ENCODE data around the gene ZNF189. TPM values are rescaled to one million over a fixed set of nuclear protein-coding genes. Genes with fewer than 3 reads are reported as not detected.

ZNF189 gene
- total and polyA plus RNA-seq, 2 donors (not counting 3 experiments of a cell fraction or from before 2014, with no cell fraction given), result 3.3 to 14.6 TPM

- Histone ChIP-seq H3K9me3 (replicated peaks; ENCODE audit: control insufficient read depth, insufficient read depth, low read length) (no peaks in the 10 kb centered on the region), H4K20me1 (replicated peaks; ENCODE audit: control insufficient read depth, extremely low read depth, insufficient read depth, low read length) (no peaks in the 10 kb centered on the region), H3K4me3 (replicated peaks in 1 of 3; ENCODE audit: insufficient read depth in 1 of 3, low read depth in 1 of 3, low read length in 3 of 3) (no peak overlapping the region), H3K27me3 (ENCODE audit: control insufficient read depth in 2 of 2, insufficient read depth in 2 of 2, low read length in 2 of 2) (no peaks in the 10 kb centered on the region), H3K36me3 (ENCODE audit: control insufficient read depth in 2 of 2, extremely low read depth in 1 of 2, insufficient read depth in 2 of 2, low read length in 2 of 2) (no peaks in the 10 kb centered on the region), H3K4me1 (ENCODE audit: control insufficient read depth, extremely low read depth, insufficient read depth, low read length) (no peaks in the 10 kb centered on the region), H3K79me2 (ENCODE audit: control insufficient read depth, insufficient read depth, low read length) (no peaks in the 10 kb centered on the region), H2AFZ (ENCODE audit: low read depth, low read length) (no peak overlapping the region), H3K9me1 (replicated peaks; ENCODE audit: control insufficient read depth, extremely low read depth, insufficient read depth, low read length) (no peaks in the 10 kb centered on the region), H3K27ac (ENCODE audit: insufficient read depth, low read depth, low read length) (no peak overlapping the region), H3K4me2 (ENCODE audit: insufficient read depth, low read length) (no peak overlapping the region), H3K9ac (replicated peaks; ENCODE audit: extremely low read depth, insufficient read depth, low read length) (no peak overlapping the region)
- ChIA-PET POLR2A (no interaction called here), CTCF (interaction anchor here (1.0 to 1.5 kb wide), 2 partner anchors 29 to 32 kb away, joined by 3 read pairs; partner anchors contain the start of genes MRPL50 and ZNF189)
- DNase-seq (ENCODE audit: low read depth, low spot score), result no peak
- no peak for FAIRE-seq
- no peak for TF ChIP-seq POLR2AphosphoS5 (IDR thresholded peaks at IDR 0.05; ENCODE audit: insufficient read depth, low read depth, low read length)
- TF ChIP-seq FOS (IDR thresholded peaks at IDR 0.05; ENCODE audit: borderline replicate concordance, insufficient read depth, low read length), result no peak
- TF ChIP-seq POLR2A (IDR thresholded peaks at IDR 0.05; ENCODE audit: low read depth, low read length), result no peak
- TF ChIP-seq EZH2 (IDR thresholded peaks at IDR 0.05; ENCODE audit: borderline replicate concordance, low read depth, low read length, severe bottlenecking), result no peak
- TF ChIP-seq GATA2 (IDR thresholded peaks at IDR 0.05; ENCODE audit: insufficient read depth, insufficient read length, low read depth, low read length), result no peak
- TF ChIP-seq, protein P1, sequence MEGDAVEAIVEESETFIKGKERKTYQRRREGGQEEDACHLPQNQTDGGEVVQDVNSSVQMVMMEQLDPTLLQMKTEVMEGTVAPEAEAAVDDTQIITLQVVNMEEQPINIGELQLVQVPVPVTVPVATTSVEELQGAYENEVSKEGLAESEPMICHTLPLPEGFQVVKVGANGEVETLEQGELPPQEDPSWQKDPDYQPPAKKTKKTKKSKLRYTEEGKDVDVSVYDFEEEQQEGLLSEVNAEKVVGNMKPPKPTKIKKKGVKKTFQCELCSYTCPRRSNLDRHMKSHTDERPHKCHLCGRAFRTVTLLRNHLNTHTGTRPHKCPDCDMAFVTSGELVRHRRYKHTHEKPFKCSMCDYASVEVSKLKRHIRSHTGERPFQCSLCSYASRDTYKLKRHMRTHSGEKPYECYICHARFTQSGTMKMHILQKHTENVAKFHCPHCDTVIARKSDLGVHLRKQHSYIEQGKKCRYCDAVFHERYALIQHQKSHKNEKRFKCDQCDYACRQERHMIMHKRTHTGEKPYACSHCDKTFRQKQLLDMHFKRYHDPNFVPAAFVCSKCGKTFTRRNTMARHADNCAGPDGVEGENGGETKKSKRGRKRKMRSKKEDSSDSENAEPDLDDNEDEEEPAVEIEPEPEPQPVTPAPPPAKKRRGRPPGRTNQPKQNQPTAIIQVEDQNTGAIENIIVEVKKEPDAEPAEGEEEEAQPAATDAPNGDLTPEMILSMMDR (IDR thresholded peaks at IDR 0.05; ENCODE audit: extremely low read depth in 1 of 2, insufficient read depth in 1 of 2, low read depth in 1 of 2, low read length in 2 of 2), result no peak
- TF ChIP-seq MAX (IDR thresholded peaks at IDR 0.05; ENCODE audit: insufficient read depth, insufficient read length), result no peak
- TF ChIP-seq MYC (IDR thresholded peaks at IDR 0.05; ENCODE audit: low read depth, low read length), result no peak
- TF ChIP-seq JUN (IDR thresholded peaks at IDR 0.05; ENCODE audit: borderline replicate concordance, insufficient read depth, insufficient read length, low read depth), result no peak
- dilution Hi-C loops (cut with MboI; ENCODE audit: extremely low pct_ligation_motif_present, low sequenced_read_pairs) (no loop called here), intact Hi-C loops (cut with micrococcal nuclease) (no loop called here)
- BruUV-seq (replicated peaks), result no TSS peak
Measured at GRCh38 chr9:101427358-101427757, 28.7 kb downstream of the ZNF189 start.

Data from endothelial cell of umbilical vein (primary cell).